HepG2 (cell line): Measurements from ENCODE around the gene JMJD1C. TPM values are rescaled to one million over a fixed set of nuclear protein-coding genes. Genes with fewer than 3 reads are reported as not detected.

Source experiments
- ATAC-seq: fragments of 200-7000 bp; cut with Tn5 transposase; 3 replicates; pipeline ENCODE4 v1.9.1; 2020; ENCODE audit warnings: mild to moderate bottlenecking, moderate library complexity
- BruUV-seq: library from RNA; stranded (reverse); fragments of 400-500 nt; replicated peaks from 2 replicates; lab custom pipeline; 2021; lab: Mats Ljungman, UMichigan
- CTCF ChIA-PET: fragments of 300-600 bp; formaldehyde crosslinking; extraction: SDS; loops from one replicate; lab custom pipeline; 2021; ENCODE audit warnings: low total read pairs, inconsistent platforms, low intra/inter-chr PET ratio; lab: Yijun Ruan, JAX
- POLR2A ChIA-PET: fragments of 350-600 bp; sonication (Branson Sonifier 250); formaldehyde crosslinking; loops from one replicate; lab custom pipeline; 2020; ENCODE audit warnings: antibody characterized with exemption, inconsistent platforms; lab: Yijun Ruan, JAX
- DNase-seq: peaks from one replicate; pipeline ENCODE4 v3.0.0-alpha.2; 2015; ENCODE audit warnings: low spot score
- FAIRE-seq: peaks from 3 replicates; lab custom pipeline; 2011; peaks lifted over from hg19 to GRCh38; lab: Jason Lieb, UNC
- H2AFZ ChIP-seq: one replicate; pipeline ENCODE4 v1.6.1; 2011; ENCODE audit warnings: low read length, inconsistent platforms
- H3K27ac ChIP-seq: fragments of 300-600 bp; 3 replicates; pipeline ENCODE4 v1.8.0; 2011; ENCODE audit warnings: mixed run types, mild to moderate bottlenecking, mixed read lengths, low read length, inconsistent platforms; ENCODE audit not compliant: insufficient read depth; ENCODE audit errors: extremely low read length
- H3K27me3 ChIP-seq, 2 experiments: fragments of 200-600 bp in 1 of 2; 2 replicates in 1 of 2; 3 replicates in 1 of 2; pipeline versions ENCODE4 v1.6.0 to v1.8.0; 2011; ENCODE audit warnings: low read length in 2 of 2, mild to moderate bottlenecking in 2 of 2, moderate library complexity in 2 of 2, inconsistent platforms in 1 of 2; ENCODE audit not compliant: insufficient read depth in 2 of 2, control insufficient read depth in 1 of 2
- H3K36me3 ChIP-seq, 2 experiments: fragments of 200-600 bp in 1 of 2; replicated peaks in 1 of 2; 2 replicates in 1 of 2; 3 replicates in 1 of 2; pipeline versions ENCODE4 v1.5.1 to v1.8.0; 2011; ENCODE audit warnings: low read length in 2 of 2, inconsistent platforms in 1 of 2; ENCODE audit not compliant: insufficient read depth in 2 of 2, control insufficient read depth in 1 of 2
- H3K4me1 ChIP-seq: 2 replicates; pipeline ENCODE4 v1.5.1; 2012; ENCODE audit warnings: low read length, inconsistent platforms; ENCODE audit not compliant: insufficient read depth
- H3K4me2 ChIP-seq: 2 replicates; pipeline ENCODE4 v1.6.0; 2011; ENCODE audit warnings: low read depth, low read length, inconsistent platforms
- H3K4me3 ChIP-seq, 3 experiments: fragments of 200-600 bp in 1 of 3; sonication (generic), shearing (Covaris generic) in 1 of 3; replicated peaks in 1 of 3; 2 replicates each; pipeline ENCODE4 v1.5.1; 2011 to 2016; ENCODE audit warnings: low read length in 3 of 3, inconsistent platforms in 2 of 3, low read depth in 2 of 3, mild to moderate bottlenecking in 2 of 3, control low read depth in 1 of 3, mixed read lengths in 1 of 3; ENCODE audit not compliant: insufficient read depth in 1 of 3
- H3K79me2 ChIP-seq: one replicate; pipeline ENCODE4 v1.6.1; 2011; ENCODE audit warnings: low read length, inconsistent platforms; ENCODE audit not compliant: insufficient read depth
- H3K9ac ChIP-seq: 2 replicates; pipeline ENCODE4 v1.6.0; 2011; ENCODE audit warnings: mild to moderate bottlenecking, low read depth, low read length, inconsistent platforms; ENCODE audit not compliant: insufficient read depth
- H3K9me3 ChIP-seq: 2 replicates; pipeline ENCODE4 v1.5.1; 2012; ENCODE audit warnings: mild to moderate bottlenecking, low read length
- H4K20me1 ChIP-seq: 2 replicates; pipeline ENCODE4 v1.6.0; 2011; ENCODE audit warnings: inconsistent platforms, mild to moderate bottlenecking, low read length, moderate library complexity; ENCODE audit not compliant: insufficient read depth
- FLYWCH1 ChIP-seq: sonication (generic); formaldehyde crosslinking; IDR thresholded peaks from 2 replicates; pipeline ENCODE4 v1.8.1; 2023; ENCODE audit warnings: mild to moderate bottlenecking, missing genetic modification reagents
- FOXA1 ChIP-seq, 2 experiments: fragments of 450-650 bp in 1 of 2; sonication (generic) in 1 of 2; formaldehyde crosslinking in 1 of 2; IDR thresholded peaks; 2 replicates each; pipeline versions ENCODE4 v1.4.0 to v1.6.1; 2016 to 2020; ENCODE audit warnings: missing genetic modification reagents in 1 of 2
- ZNF121 ChIP-seq: sonication (generic); formaldehyde crosslinking; IDR thresholded peaks from 2 replicates; pipeline ENCODE4 v1.5.0; 2020; ENCODE audit warnings: mild to moderate bottlenecking, missing genetic modification reagents
- ZNF124 ChIP-seq: sonication (generic); formaldehyde crosslinking; IDR thresholded peaks from 2 replicates; pipeline ENCODE4 v1.4.0; 2020; ENCODE audit warnings: missing genetic modification reagents
- ZNF326 ChIP-seq: sonication (generic); formaldehyde crosslinking; IDR thresholded peaks from 2 replicates; pipeline ENCODE4 v1.4.0; 2020; ENCODE audit warnings: missing genetic modification reagents, borderline replicate concordance
- whole genome bisulfite sequencing: methylation state at CpG from one replicate; pipeline ENCODE4 v1.1.6; 2017; ENCODE audit warnings: low lambda C conversion rate; 5-methylcytosine and 5-hydroxymethylcytosine counted together
- in situ Hi-C: cut with HindIII; loops from 2 replicates; pipeline ENCODE4 v1.10.0; 2017; ENCODE audit warnings: low pct_unique_long_range_greater_than_20kb; ENCODE audit not compliant: extremely low pct_ligation_motif_present
- intact Hi-C: fragments of 100-400 bp; cut with micrococcal nuclease; formaldehyde crosslinking; loops from one replicate; pipeline ENCODE4 v1.10.0; 2022; ENCODE audit not compliant: unreplicated experiment
- polyA plus RNA-seq, 8 experiments: library from polyadenylated mRNA; depleted of rRNA in 3 of 8; stranded (reverse) in 7 of 8; unstranded in 1 of 8; fragments of >200 nt; fragmentation: Illumina TruSeq in 4 of 8; extraction: Trizol in 4 of 8; gene quantifications; 2 replicates each; pipeline versions ENCODE4 v1.2.1 to v1.2.3, GENCODE V29; 2011 to 2016; ENCODE audit warnings: low read depth in 4 of 8, missing spikeins in 1 of 8, mixed read lengths in 1 of 8; ENCODE audit not compliant: insufficient read depth in 1 of 8
- total RNA-seq, 5 experiments: library from RNA; depleted of rRNA; stranded (reverse); fragments of >200 nt; fragmentation: Illumina TruSeq; extraction: Trizol; gene quantifications; 2 replicates each; pipeline ENCODE4 v1.2.3, GENCODE V29; 2016; ENCODE audit warnings: low read depth in 1 of 5
- TF ChIP-seq, protein P1 (sequence below): sonication (generic); formaldehyde crosslinking; IDR thresholded peaks from 2 replicates; pipeline ENCODE4 v1.5.1; 2020; ENCODE audit warnings: mild to moderate bottlenecking, missing genetic modification reagents, moderate library complexity
- TF ChIP-seq, protein P2 (sequence below): sonication (generic); formaldehyde crosslinking; IDR thresholded peaks from 2 replicates; pipeline ENCODE4 v1.5.0; 2020; ENCODE audit warnings: mild to moderate bottlenecking, missing genetic modification reagents, borderline replicate concordance
- TF ChIP-seq, protein P3 (sequence below), 2 experiments: fragments of 450-650 bp in 1 of 2; sonication (generic) in 1 of 2; formaldehyde crosslinking in 1 of 2; IDR thresholded peaks; 2 replicates each; pipeline versions ENCODE4 v1.6.1 to v1.8.0; 2016 to 2022; ENCODE audit warnings: antibody characterized with exemption in 1 of 2, mild to moderate bottlenecking in 1 of 2, missing genetic modification reagents in 1 of 2
- TF ChIP-seq, protein P4 (sequence below): sonication (generic); formaldehyde crosslinking; IDR thresholded peaks from 2 replicates; pipeline ENCODE4 v1.5.1; 2020; ENCODE audit warnings: missing genetic modification reagents, mild to moderate bottlenecking, borderline replicate concordance

The JMJD1C gene
- total and polyA plus RNA-seq, 2 of the 13 experiments (the other 11 are each of a cell fraction or from before 2014, with no cell fraction given), result 42.3 to 42.7 TPM

DNA sequence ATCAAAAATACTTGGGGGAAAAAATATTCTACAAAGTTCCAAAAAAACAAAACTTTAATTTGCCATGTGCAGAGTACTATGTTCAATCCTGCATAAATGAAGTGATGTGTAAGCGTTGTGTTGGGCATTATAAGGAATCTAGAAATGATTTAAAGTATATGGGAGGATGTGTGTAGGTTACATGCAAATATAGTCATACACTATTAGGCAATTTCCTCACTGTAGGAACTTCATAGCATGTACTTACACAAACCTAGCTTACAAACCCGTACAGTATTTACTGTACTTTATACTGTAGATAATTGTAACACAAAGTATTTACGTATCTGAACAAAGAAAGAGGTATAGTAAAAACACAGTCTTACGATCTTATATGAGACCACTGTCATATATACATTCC, 260.4 kb downstream of the JMJD1C start:
- FAIRE-seq (no peak), ATAC-seq (no peak), DNase-seq (no peak)
- no peaks in the 10 kb centered on the region for H3K79me2 ChIP-seq
- no peak overlapping the region for H3K9ac ChIP-seq
- ChIA-PET CTCF (no interaction called here), POLR2A (no interaction called here)
- H3K4me3 ChIP-seq, result no peak overlapping the region
- in situ Hi-C loops, result no loop called here
- H3K27ac ChIP-seq, result no peak overlapping the region
- intact Hi-C loops, result no loop called here
- no peaks in the 10 kb centered on the region for H3K9me3 ChIP-seq
- H4K20me1 ChIP-seq, result peaks cover 5% of the 10 kb centered on the region; the same call in 1 of the 2 replicates
- peaks cover 27 to 59% of the 10 kb centered on the region in 2 experiments for H3K36me3 ChIP-seq
- no peaks in the 10 kb centered on the region for H3K27me3 ChIP-seq
- no peak overlapping the region for H3K4me2 ChIP-seq
- BruUV-seq, result no TSS peak
- H2AFZ ChIP-seq, result no peak overlapping the region
- H3K4me1 ChIP-seq, result no peaks in the 10 kb centered on the region
- 93% methylated on average over 4 of the region's 4 CpGs for WGBS
- TF ChIP-seq, protein P1, sequence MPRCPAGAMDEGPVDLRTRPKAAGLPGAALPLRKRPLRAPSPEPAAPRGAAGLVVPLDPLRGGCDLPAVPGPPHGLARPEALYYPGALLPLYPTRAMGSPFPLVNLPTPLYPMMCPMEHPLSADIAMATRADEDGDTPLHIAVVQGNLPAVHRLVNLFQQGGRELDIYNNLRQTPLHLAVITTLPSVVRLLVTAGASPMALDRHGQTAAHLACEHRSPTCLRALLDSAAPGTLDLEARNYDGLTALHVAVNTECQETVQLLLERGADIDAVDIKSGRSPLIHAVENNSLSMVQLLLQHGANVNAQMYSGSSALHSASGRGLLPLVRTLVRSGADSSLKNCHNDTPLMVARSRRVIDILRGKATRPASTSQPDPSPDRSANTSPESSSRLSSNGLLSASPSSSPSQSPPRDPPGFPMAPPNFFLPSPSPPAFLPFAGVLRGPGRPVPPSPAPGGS (CRISPR knock-in tag), result no peak
- TF ChIP-seq FOXA1 (IDR thresholded peaks at IDR 0.05), result no peak
- TF ChIP-seq FOXA1 (CRISPR knock-in tag; IDR thresholded peaks at IDR 0.05), result no peak
- TF ChIP-seq ZNF124 (CRISPR knock-in tag), result no peak
- no peak for TF ChIP-seq ZNF121 (CRISPR knock-in tag)
- TF ChIP-seq, protein P2, sequence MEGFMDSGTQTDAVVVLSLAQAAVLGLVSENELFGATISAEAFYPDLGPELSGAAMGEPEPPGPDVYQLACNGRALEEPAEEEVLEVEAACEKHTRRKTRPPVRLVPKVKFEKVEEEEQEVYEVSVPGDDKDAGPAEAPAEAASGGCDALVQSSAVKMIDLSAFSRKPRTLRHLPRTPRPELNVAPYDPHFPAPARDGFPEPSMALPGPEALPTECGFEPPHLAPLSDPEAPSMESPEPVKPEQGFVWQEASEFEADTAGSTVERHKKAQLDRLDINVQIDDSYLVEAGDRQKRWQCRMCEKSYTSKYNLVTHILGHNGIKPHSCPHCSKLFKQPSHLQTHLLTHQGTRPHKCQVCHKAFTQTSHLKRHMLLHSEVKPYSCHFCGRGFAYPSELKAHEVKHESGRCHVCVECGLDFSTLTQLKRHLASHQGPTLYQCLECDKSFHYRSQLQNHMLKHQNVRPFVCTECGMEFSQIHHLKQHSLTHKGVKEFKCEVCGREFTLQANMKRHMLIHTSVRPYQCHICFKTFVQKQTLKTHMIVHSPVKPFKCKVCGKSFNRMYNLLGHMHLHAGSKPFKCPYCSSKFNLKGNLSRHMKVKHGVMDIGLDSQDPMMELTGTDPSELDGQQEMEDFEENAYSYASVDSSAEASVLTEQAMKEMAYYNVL (CRISPR knock-in tag), result no peak
- no peak for TF ChIP-seq FLYWCH1 (CRISPR knock-in tag)
- TF ChIP-seq ZNF326 (CRISPR knock-in tag), result no peak
- TF ChIP-seq, protein P3, sequence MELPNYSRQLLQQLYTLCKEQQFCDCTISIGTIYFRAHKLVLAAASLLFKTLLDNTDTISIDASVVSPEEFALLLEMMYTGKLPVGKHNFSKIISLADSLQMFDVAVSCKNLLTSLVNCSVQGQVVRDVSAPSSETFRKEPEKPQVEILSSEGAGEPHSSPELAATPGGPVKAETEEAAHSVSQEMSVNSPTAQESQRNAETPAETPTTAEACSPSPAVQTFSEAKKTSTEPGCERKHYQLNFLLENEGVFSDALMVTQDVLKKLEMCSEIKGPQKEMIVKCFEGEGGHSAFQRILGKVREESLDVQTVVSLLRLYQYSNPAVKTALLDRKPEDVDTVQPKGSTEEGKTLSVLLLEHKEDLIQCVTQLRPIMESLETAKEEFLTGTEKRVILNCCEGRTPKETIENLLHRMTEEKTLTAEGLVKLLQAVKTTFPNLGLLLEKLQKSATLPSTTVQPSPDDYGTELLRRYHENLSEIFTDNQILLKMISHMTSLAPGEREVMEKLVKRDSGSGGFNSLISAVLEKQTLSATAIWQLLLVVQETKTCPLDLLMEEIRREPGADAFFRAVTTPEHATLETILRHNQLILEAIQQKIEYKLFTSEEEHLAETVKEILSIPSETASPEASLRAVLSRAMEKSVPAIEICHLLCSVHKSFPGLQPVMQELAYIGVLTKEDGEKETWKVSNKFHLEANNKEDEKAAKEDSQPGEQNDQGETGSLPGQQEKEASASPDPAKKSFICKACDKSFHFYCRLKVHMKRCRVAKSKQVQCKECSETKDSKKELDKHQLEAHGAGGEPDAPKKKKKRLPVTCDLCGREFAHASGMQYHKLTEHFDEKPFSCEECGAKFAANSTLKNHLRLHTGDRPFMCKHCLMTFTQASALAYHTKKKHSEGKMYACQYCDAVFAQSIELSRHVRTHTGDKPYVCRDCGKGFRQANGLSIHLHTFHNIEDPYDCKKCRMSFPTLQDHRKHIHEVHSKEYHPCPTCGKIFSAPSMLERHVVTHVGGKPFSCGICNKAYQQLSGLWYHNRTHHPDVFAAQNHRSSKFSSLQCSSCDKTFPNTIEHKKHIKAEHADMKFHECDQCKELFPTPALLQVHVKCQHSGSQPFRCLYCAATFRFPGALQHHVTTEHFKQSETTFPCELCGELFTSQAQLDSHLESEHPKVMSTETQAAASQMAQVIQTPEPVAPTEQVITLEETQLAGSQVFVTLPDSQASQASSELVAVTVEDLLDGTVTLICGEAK (IDR thresholded peaks at IDR 0.05), result no peak
- TF ChIP-seq, protein P3 (CRISPR knock-in tag; IDR thresholded peaks at IDR 0.05), result no peak
- TF ChIP-seq, protein P4, sequence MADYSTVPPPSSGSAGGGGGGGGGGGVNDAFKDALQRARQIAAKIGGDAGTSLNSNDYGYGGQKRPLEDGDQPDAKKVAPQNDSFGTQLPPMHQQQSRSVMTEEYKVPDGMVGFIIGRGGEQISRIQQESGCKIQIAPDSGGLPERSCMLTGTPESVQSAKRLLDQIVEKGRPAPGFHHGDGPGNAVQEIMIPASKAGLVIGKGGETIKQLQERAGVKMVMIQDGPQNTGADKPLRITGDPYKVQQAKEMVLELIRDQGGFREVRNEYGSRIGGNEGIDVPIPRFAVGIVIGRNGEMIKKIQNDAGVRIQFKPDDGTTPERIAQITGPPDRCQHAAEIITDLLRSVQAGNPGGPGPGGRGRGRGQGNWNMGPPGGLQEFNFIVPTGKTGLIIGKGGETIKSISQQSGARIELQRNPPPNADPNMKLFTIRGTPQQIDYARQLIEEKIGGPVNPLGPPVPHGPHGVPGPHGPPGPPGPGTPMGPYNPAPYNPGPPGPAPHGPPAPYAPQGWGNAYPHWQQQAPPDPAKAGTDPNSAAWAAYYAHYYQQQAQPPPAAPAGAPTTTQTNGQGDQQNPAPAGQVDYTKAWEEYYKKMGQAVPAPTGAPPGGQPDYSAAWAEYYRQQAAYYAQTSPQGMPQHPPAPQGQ (CRISPR knock-in tag), result no peak
